ENCODE results near the gene YAF2.

YAF2 gene

GRCh38 chr12:42144408-42145196 lies 93.4 kb downstream of the YAF2 start, which contains the start of gene GXYLT1:
Gene GXYLT1, minus strand, starts transcription at chr12:42144874. Its CDS starts 228 bp downstream, at chr12:42144646.
- DNase-seq (ENCODE audit: low read depth, low spot score) = peak; percentile 97

DNA sequence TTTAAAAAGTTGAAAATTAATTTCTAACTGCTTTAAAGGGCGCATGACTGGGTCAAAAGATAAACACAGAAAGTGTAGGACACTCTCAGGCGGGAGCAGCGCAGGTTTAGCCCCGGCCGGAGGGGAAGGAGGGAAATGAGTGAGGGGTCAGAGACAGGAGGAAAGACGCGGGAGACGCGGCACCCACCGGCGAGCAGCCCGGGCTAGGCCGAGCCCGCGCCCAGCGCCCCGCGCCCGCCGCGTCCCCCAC lies 94.0 kb downstream of the YAF2 start:
- no peak for DNase-seq (ENCODE audit: low read depth, low spot score)

GRCh38 chr12:42143452-42144157 lies 94.4 kb downstream of the YAF2 start:
- peak; percentile 39 for DNase-seq (ENCODE audit: low read depth, low spot score)

- DNase-seq (ENCODE audit: low read depth, low spot score) = no peak
Observed at GRCh38 chr12:42141981-42142606, 96.0 kb downstream of the YAF2 start.

DNA sequence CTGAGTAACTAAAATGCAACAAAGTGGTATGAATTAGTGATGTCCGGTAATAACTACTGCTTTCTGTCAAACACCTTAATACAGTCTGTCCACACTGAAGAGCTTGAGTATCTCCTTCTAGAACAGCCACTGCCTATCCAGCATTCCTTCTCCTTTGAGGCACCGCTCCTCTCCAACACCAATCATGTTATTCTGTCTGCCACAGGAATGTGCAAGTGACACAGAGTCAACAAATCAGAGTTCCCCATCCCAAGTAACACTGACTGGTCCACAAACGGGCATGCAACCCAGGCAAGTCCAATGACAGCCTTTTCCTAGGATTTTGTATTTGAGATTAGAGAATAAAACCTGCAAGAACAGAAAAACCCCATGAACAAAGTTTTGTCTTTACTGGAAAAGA lies 97.1 kb downstream of the YAF2 start:
- peak; percentile 82 for DNase-seq (ENCODE audit: low read depth, low spot score)

- peak; percentile 52 for DNase-seq (ENCODE audit: low read depth, low spot score)
Observed at GRCh38 chr12:42135259-42135814, 102.7 kb downstream of the YAF2 start.

DNA sequence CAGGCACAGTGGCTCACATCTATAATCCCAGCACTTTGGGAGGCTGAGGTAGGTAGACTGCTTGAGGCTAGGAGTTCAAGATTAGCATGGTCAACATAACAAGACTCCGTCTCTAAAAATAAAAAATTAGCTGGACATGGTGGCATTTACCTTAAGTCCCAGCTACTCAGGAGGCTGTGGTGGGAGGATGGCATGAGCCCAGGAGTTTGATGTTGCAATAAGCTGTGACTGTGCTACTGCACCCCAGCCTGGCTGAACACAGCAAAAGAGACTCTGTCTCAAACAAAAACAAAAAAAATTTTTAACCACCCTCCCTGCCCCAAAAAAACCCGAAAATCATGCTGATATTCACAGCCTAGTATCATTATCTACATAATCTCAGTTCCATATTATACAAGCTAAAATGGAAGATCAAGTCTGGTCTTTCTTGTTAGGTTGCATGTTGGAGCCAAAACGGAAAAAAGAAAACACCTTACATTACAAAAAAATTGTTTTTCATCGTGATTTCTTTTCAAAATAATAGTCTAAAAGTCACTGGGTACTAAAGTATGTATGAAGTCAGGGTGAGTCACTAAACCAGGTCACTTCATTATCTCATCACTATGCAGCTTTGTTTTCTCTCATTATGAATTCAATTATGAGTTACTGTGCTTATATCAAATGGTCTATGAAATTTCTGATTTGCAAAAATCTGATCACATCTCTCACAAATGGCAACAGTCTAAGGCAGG lies 107.2 kb downstream of the YAF2 start:
- peak; percentile 74 for DNase-seq (ENCODE audit: low read depth, low spot score)

DNA sequence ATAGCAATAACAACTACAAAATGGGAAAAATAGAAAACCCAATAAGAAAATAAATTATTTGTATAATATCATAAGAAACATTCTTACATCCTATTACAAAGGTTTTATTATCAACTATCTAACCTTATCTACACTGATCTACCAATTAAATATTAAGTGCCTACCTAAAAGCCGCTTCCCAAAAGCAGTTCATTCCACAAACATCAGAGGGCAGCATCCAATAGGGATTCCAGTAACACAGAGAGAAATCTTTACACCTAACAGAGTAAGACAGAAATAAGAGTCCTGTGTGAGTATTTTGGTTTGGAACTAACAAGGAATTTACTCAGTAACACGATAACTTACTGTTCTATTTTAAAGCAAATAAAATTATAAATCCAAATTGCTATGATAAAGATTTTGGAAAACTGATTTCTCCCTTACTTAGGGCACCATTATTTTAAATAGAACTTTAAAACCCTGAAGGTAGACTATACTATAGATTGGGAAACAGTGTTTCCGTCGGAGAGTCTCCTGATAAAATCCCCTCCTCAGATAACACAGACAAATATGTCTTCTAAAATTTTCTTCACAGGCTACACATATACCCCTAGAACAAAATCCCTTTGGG lies 108.3 kb downstream of the YAF2 start:
- peak; percentile 84 for DNase-seq (ENCODE audit: low read depth, low spot score)

DNA sequence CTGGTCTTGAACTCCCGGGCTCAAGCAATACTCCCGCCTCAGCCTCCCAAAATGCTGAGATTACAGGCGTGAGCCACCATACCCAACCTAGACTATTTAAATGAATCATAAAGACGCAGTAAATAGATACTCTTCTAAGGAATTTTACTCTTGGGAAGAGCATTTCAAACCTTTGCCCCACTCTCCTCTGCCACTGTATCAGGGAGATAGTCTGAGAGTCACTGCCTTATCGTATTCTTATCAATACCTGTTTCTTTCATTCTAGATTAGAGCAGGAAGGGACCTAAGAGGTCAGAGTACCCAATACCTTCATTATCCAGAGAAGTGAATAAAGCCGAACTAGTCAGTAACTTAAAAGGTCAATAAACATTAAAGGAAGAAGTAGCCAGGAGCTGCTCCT lies 109.2 kb downstream of the YAF2 start:
- DNase-seq (ENCODE audit: low read depth, low spot score) = no peak

- DNase-seq (ENCODE audit: low read depth, low spot score) = no peak
Observed at GRCh38 chr12:42128327-42128726, 109.7 kb downstream of the YAF2 start.

DNA sequence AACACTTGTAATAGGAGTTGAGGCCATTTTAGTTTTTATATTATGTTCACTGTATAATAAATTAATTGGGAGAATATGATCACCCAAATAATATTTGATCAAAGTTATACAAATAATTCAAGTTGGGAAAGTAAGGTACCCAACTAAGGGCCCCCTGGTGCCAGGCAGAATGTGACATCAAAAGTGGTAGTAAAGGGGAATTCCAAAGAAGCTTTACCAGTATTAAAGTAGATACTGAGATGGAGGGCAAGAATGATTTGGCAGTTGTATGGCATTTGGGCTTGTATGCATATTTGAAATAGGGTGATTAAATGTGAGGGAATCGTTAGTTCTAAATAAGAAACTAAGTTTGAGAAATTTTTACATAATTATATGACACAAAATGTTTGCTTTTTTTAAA lies 111.1 kb downstream of the YAF2 start:
- no peak for DNase-seq (ENCODE audit: low read depth, low spot score)

DNA sequence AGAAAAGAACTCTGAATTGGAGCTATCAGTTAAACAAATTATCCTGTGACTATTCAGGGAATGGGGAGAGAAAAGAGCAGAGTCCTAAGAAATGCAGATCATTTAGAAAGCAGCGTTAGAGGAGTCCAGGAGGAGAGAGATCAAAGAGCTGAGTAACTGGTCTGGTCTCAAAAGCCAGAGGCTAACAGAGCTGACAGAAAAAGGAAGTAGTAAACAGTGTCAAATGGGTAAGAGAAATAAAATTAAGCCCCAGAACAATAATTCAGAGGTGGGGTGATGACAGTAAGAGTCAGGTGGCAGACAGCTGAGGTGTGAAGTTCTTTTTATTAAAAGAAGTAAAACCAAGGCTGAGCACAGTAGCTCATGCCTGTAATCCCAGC lies 112.7 kb downstream of the YAF2 start:
- no peak for DNase-seq (ENCODE audit: low read depth, low spot score)

DNA sequence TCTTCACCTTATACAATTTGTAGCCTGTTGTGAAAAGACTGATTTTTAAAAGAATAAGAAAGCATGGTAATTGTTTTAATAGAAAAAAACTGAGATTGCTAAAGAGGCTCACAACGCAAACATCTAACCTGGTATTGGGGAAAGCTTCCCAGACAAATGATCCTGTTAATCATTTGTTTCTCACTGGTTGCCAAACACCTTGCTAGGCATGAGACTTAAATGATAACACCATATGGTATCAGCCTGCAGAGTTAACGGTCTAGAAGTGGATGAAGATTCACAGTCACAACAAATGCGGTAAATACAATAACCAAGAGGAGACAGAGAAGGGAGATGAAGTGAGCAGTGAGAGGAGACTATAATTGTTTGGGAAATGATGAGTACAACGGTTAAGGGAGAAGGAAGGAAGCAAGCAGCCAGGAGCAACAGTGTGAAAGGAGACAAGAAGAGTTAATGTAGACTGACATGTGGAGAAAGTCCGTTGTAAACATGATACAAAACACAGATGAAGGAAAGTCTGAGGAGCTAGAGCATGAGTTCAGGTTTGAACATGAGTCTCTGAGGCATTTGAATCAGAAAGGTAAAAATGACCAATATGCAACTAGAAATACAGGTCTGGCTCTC lies 113.2 kb downstream of the YAF2 start:
- no peak for DNase-seq (ENCODE audit: low read depth, low spot score)

- DNase-seq (ENCODE audit: low read depth, low spot score) = peak; percentile 36
Observed at GRCh38 chr12:42119085-42119633, 118.9 kb downstream of the YAF2 start.

DNA sequence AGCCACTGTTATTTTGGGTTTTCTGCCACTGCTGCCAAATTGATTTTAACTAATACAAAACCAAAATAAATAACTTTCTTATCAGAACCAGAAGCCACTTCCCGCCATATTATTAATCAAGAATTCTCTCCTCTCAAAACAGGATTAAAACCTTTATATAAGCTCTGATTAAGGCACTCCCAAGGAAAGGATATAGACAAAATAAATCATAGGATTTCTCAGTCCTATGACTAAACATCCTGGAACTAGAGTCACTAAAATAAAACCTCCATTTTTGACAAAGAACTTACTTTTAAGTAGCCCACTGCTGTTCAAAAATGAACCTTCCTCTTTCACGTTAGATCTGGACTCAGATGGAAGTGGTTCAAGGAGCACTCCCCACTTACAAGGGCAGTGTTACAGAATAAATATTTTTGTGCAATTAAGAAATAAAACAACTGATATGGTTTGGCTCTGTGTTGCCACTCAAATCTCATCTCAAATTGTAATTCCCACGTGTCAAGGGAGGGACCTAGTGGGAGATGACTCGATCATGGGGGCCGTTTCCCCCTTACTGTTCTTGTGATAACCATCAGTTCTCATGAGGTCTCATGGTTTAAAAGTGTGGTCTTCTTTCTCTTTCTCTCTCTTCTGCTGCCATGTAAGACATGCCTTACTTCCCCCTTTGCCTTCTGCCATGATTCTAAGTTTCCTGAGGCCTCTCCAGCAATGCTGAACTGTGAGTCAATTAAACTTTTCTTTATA lies 119.7 kb downstream of the YAF2 start:
- no peak for DNase-seq (ENCODE audit: low read depth, low spot score)

GRCh38 chr12:42109031-42109430 lies 129.0 kb downstream of the YAF2 start:
- no peak for DNase-seq (ENCODE audit: low read depth, low spot score)

Measured in astrocyte of the hippocampus (primary cell).